Ovary (tissue), 9 donors: ENCODE measurements around the gene PLCG1. TPM values are rescaled to one million over a fixed set of nuclear protein-coding genes. Genes with fewer than 3 reads are reported as not detected.
A peak's percentile ranks its signal among the peaks of the same experiment; 100 is the strongest.

ENCODE experiments used
- DNase-seq, 5 donors: peaks; one replicate each; pipeline ENCODE4 v3.0.0-alpha.2; 2019 to 2020
- H3K27ac ChIP-seq, 2 donors: fragments of 200-600 bp; one replicate each; pipeline versions ENCODE4 v1.5.1 to v1.8.0; 2019 to 2022
- H3K27me3 ChIP-seq: fragments of 200-600 bp; one replicate; pipeline ENCODE4 v1.8.0; 2022
- H3K36me3 ChIP-seq: fragments of 200-600 bp; sonication (generic); one replicate; pipeline ENCODE4 v1.5.1; 2019
- H3K4me1 ChIP-seq: one replicate; pipeline ENCODE4 v1.8.1; 2013; ENCODE audit warnings: mild to moderate bottlenecking, moderate library complexity; ENCODE audit not compliant: insufficient read depth
- H3K4me3 ChIP-seq: fragments of 200-600 bp; sonication (generic); one replicate; pipeline ENCODE4 v1.5.1; 2017
- H3K9me3 ChIP-seq, 2 donors: fragments of 200-600 bp in 1 of 2; sonication (generic) in 1 of 2; one replicate each; pipeline versions ENCODE4 v1.5.1 to v1.8.1; 2013 to 2019; ENCODE audit warnings: mild to moderate bottlenecking in 1 of 2, moderate library complexity in 1 of 2
- EP300 ChIP-seq: sonication (generic); formaldehyde crosslinking; IDR thresholded peaks from one replicate; pipeline ENCODE4 v1.6.1; 2017; ENCODE audit warnings: antibody characterized with exemption
- POLR2A ChIP-seq: fragments of 450-650 bp; IDR thresholded peaks from one replicate; pipeline ENCODE4 v1.6.1; 2017; ENCODE audit warnings: antibody characterized with exemption, mild to moderate bottlenecking, moderate library complexity
- WGBS, 3 donors: extraction: QIAGEN DNeasy Blood & Tissue Kit in 1 of 3; methylation state at CpG; one replicate each; pipeline versions ENCODE4 v1.1.5 to v1.1.7; 2013 to 2017; 5-methylcytosine and 5-hydroxymethylcytosine counted together
- intact Hi-C, 4 donors: fragments of 100-400 bp; cut with DNase I; formaldehyde crosslinking; loops; one replicate each; pipeline versions ENCODE4 v1.11.0 to v1.15.1; 2022 to 2023
- polyA plus RNA-seq, 2 donors: library from polyadenylated mRNA; stranded (reverse); fragments of 200-250 nt in 1 of 2; fragments of 350-450 nt in 1 of 2; fragmentation: Illumina TruSeq in 1 of 2; extraction: RNeasy Lipid Tissue Mini Kit (QIAGEN cat#74804) in 1 of 2; gene quantifications; one replicate each; pipeline ENCODE4 v1.2.3, GENCODE V29; 2013 to 2014
- total RNA-seq, 7 donors: library from RNA; depleted of rRNA in 2 of 7; stranded (reverse); fragments of >200 nt in 2 of 7; fragmentation: NEBNext Ultra II Directional in 3 of 7; extraction: Animal tissue kit (Norgen Biotek cat#: 25700) in 3 of 7; gene quantifications; one replicate each; pipeline versions ENCODE4 v1.1.0 to v1.2.4, GENCODE V29; 2016 to 2023
- TF ChIP-seq, protein P1 (sequence below), 3 donors: fragments of 450-650 bp in 2 of 3; fragments of 200-600 bp in 1 of 3; IDR thresholded peaks; one replicate each; pipeline versions ENCODE4 v1.5.1 to v1.8.0; 2016 to 2022; ENCODE audit warnings: antibody characterized with exemption in 3 of 3, mild to moderate bottlenecking in 1 of 3
- donor health status: DM: no; HTN: no; CAD: no; lungs with moderate emphysema.
- donor health status: DM: no; HTN: no; CAD: no.
- donor health status: Bipolar disorder and iron deficiency.
- donor health status: DM: yes; HTN: yes; CAD: no.
- donor health status: DM: no; HTN: no; CAD: no.
- donor health status: DM: yes; HTN: yes; CAD: no.

The PLCG1 gene
- total and polyA plus RNA-seq, 9 donors = 56.1 to 158 (median 101) TPM

GRCh38 chr20:41145821-41146620, 8.7 kb downstream of the PLCG1 start:
- intact Hi-C loops = no loop called here
- TF ChIP-seq EP300 (no peak), POLR2A (no peak)
- TF ChIP-seq, protein P1, sequence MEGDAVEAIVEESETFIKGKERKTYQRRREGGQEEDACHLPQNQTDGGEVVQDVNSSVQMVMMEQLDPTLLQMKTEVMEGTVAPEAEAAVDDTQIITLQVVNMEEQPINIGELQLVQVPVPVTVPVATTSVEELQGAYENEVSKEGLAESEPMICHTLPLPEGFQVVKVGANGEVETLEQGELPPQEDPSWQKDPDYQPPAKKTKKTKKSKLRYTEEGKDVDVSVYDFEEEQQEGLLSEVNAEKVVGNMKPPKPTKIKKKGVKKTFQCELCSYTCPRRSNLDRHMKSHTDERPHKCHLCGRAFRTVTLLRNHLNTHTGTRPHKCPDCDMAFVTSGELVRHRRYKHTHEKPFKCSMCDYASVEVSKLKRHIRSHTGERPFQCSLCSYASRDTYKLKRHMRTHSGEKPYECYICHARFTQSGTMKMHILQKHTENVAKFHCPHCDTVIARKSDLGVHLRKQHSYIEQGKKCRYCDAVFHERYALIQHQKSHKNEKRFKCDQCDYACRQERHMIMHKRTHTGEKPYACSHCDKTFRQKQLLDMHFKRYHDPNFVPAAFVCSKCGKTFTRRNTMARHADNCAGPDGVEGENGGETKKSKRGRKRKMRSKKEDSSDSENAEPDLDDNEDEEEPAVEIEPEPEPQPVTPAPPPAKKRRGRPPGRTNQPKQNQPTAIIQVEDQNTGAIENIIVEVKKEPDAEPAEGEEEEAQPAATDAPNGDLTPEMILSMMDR (IDR thresholded peaks at IDR 0.05) = no peak
- H3K4me1 ChIP-seq = peaks cover 38% of the 10 kb centered on the region
- no peaks in the 10 kb centered on the region for H3K36me3 ChIP-seq
- no peak overlapping the region for H3K27ac ChIP-seq
- H3K9me3 ChIP-seq = no peaks in the 10 kb centered on the region
- H3K4me3 ChIP-seq = no peak overlapping the region
- H3K27me3 ChIP-seq = no peaks in the 10 kb centered on the region
- peak in 1 of 5 donors; percentile 26 for DNase-seq
- WGBS, 3 donors = 41 to 46% (median 43%) methylated on average over 12 of the region's 12 CpGs

DNA sequence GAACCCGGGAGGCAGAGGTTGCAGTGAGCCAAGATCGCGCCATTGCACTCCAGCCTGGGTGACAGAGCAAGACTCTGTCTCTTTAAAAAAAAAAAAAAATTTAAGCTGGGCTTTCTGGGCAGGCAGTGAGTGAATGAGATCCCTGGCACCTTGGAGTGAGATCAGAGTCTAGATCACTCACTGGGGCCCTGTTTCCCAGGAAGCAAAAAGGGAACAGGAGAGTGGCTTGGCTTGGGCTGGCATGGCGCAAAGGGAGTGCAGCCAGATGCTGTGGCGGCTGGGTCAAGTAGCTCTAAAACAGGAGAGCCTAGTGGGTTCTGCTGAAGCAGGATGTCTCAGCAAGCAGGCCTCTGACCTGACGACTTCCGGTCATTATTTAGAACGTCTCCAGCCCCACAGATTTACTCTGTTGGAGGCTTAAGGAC, 10.4 kb downstream of the PLCG1 start:
- H3K4me3 ChIP-seq = no peak overlapping the region
- no peaks in the 10 kb centered on the region for H3K9me3 ChIP-seq
- no peaks in the 10 kb centered on the region for H3K27me3 ChIP-seq
- TF ChIP-seq EP300 = no peak
- TF ChIP-seq POLR2A = no peak
- TF ChIP-seq, protein P1 (IDR thresholded peaks at IDR 0.05) = no peak
- intact Hi-C loops = no loop called here
- peaks cover 32% of the 10 kb centered on the region for H3K4me1 ChIP-seq
- no peak overlapping the region for H3K27ac ChIP-seq
- no peak for DNase-seq
- 76 to 82% (median 79%) methylated on average over 8 of the region's 8 CpGs for WGBS, 3 donors
- no peaks in the 10 kb centered on the region for H3K36me3 ChIP-seq

GRCh38 chr20:41148942-41149341, 11.6 kb downstream of the PLCG1 start:
- no peak for DNase-seq
- H3K27ac ChIP-seq = no peak overlapping the region
- H3K4me1 ChIP-seq = peaks cover 29% of the 10 kb centered on the region
- 69 to 74% (median 70%) methylated on average over 5 of the region's 5 CpGs for WGBS, 3 donors
- no peak overlapping the region for H3K4me3 ChIP-seq
- intact Hi-C loops = no loop called here
- TF ChIP-seq EP300 (no peak), POLR2A (no peak)
- TF ChIP-seq, protein P1 (IDR thresholded peaks at IDR 0.05) = no peak
- no peaks in the 10 kb centered on the region for H3K27me3 ChIP-seq
- H3K36me3 ChIP-seq = no peaks in the 10 kb centered on the region
- H3K9me3 ChIP-seq = no peaks in the 10 kb centered on the region

- TF ChIP-seq, protein P1 (IDR thresholded peaks at IDR 0.05) = no peak
- TF ChIP-seq POLR2A (no peak), EP300 (no peak)
- H3K36me3 ChIP-seq = no peaks in the 10 kb centered on the region
- peaks cover 33% of the 10 kb centered on the region for H3K4me1 ChIP-seq
- DNase-seq = no peak
- intact Hi-C loops = no loop called here
- no peaks in the 10 kb centered on the region for H3K27me3 ChIP-seq
- 67 to 76% (median 67%) methylated on average over 3 of the region's 3 CpGs for WGBS, 3 donors
- H3K27ac ChIP-seq = no peak overlapping the region
- H3K9me3 ChIP-seq = no peaks in the 10 kb centered on the region
- no peak overlapping the region for H3K4me3 ChIP-seq
These were observed 13.3 kb downstream of the PLCG1 start for GRCh38 chr20:41150664-41151063.
